Panc1 (cell line): ENCODE results near the gene DAPK1. TPM values are rescaled to one million over a fixed set of nuclear protein-coding genes. Genes with fewer than 3 reads are reported as not detected.
"Not testable (repeated sequence)": the region's sequence is repeated elsewhere in the genome, so short reads cannot be mapped to it uniquely, and the experiment has no call there.

Experiments
- ATAC-seq: fragments of 200-7000 bp; cut with Tn5 transposase; 2 replicates; pipeline ENCODE4 v1.9.1; 2020; ENCODE audit warnings: mild to moderate bottlenecking, moderate library complexity
- BruUV-seq: library from RNA; stranded (reverse); fragments of 400-500 nt; replicated peaks from 2 replicates; lab custom pipeline; 2021; lab: Mats Ljungman, UMichigan
- CTCF ChIA-PET: fragments of 300-600 bp; sonication (Branson Sonifier 250); formaldehyde crosslinking; loops from one replicate; lab custom pipeline; 2022; ENCODE audit warnings: antibody characterized with exemption; lab: Charles Lee
- POLR2A ChIA-PET: fragments of 300-600 bp; sonication (Branson Sonifier 250); formaldehyde crosslinking; loops from one replicate; lab custom pipeline; 2022; ENCODE audit warnings: antibody characterized with exemption; lab: Charles Lee
- DNase-seq: peaks from one replicate; pipeline ENCODE4 v3.0.0-alpha.2; 2010; ENCODE audit warnings: low read depth, low spot score
- H3K27ac ChIP-seq: 2 replicates; pipeline ENCODE4 v1.5.1; 2011; ENCODE audit warnings: mild to moderate bottlenecking, low read length, inconsistent platforms
- H3K27me3 ChIP-seq: fragments of 200-500 bp; sonication (Bioruptor generic); 2 replicates; pipeline ENCODE4 v1.6.0; 2014; ENCODE audit warnings: low read length, inconsistent platforms; ENCODE audit not compliant: control insufficient read depth, insufficient read depth
- H3K36me3 ChIP-seq: fragments of 200-500 bp; sonication (Bioruptor generic); 2 replicates; pipeline ENCODE4 v1.5.1; 2014; ENCODE audit warnings: inconsistent platforms, mild to moderate bottlenecking, low read length, moderate library complexity; ENCODE audit not compliant: control insufficient read depth, insufficient read depth
- H3K4me1 ChIP-seq: 2 replicates; pipeline ENCODE4 v1.5.1; 2011; ENCODE audit warnings: inconsistent platforms, mild to moderate bottlenecking, low read length, moderate library complexity; ENCODE audit not compliant: control insufficient read depth, insufficient read depth
- H3K4me3 ChIP-seq, 2 experiments: 2 replicates each; pipeline ENCODE4 v1.5.1; 2011 to 2012; ENCODE audit warnings: low read depth in 2 of 2, low read length in 2 of 2, mild to moderate bottlenecking in 2 of 2, inconsistent platforms in 1 of 2, moderate library complexity in 1 of 2
- H3K9me3 ChIP-seq: fragments of 200-500 bp; sonication (Bioruptor generic); 2 replicates; pipeline ENCODE4 v1.5.1; 2014; ENCODE audit warnings: low read depth, mild to moderate bottlenecking, inconsistent platforms, low read length, moderate library complexity; ENCODE audit not compliant: control insufficient read depth, insufficient read depth
- CTCF ChIP-seq: fragments of 450-650 bp; IDR thresholded peaks from 2 replicates; pipeline ENCODE4 v1.5.1; 2017; ENCODE audit warnings: mild to moderate bottlenecking
- POLR2AphosphoS5 ChIP-seq: IDR thresholded peaks from 2 replicates; pipeline ENCODE4 v1.6.1; 2012; ENCODE audit warnings: mild to moderate bottlenecking, low read depth, low read length, moderate library complexity
- REST ChIP-seq, 2 experiments: IDR thresholded peaks; 2 replicates each; pipeline ENCODE4 v1.6.1; 2011 to 2012; ENCODE audit warnings: low read depth in 2 of 2, control low read depth in 1 of 2, low read length in 1 of 2, mild to moderate bottlenecking in 1 of 2, moderate library complexity in 1 of 2; ENCODE audit not compliant: insufficient read depth in 1 of 2
- SIN3A ChIP-seq: IDR thresholded peaks from 2 replicates; pipeline ENCODE4 v1.6.1; 2012; ENCODE audit warnings: low read depth, mild to moderate bottlenecking, low read length, moderate library complexity, borderline replicate concordance; ENCODE audit not compliant: insufficient read depth
- TCF7L2 ChIP-seq: IDR thresholded peaks from 2 replicates; pipeline ENCODE4 v1.6.1; 2011; ENCODE audit warnings: mild to moderate bottlenecking, low read depth, low read length, inconsistent platforms
- in situ Hi-C: cut with HindIII; loops from 2 replicates; pipeline ENCODE4 v1.10.0; 2016; ENCODE audit warnings: low sequenced_read_pairs, low pct_unique_long_range_greater_than_20kb
- intact Hi-C: fragments of 100-400 bp; cut with micrococcal nuclease; formaldehyde crosslinking; loops from one replicate; pipeline ENCODE4 v1.10.0; 2022; ENCODE audit not compliant: unreplicated experiment
- total RNA-seq: library from RNA; stranded (reverse); gene quantifications from one replicate; pipeline ENCODE4 v1.2.1, GENCODE V29; 2021; ENCODE audit not compliant: unreplicated experiment

Gene DAPK1
- total RNA-seq, 1 experiment from 2014 or later: 0.87 TPM

GRCh38 chr9:87499424-87500017, 1.9 kb downstream of the DAPK1 start:
- POLR2A ChIA-PET: no interaction called here
- peaks cover 2% of the 10 kb centered on the region; the same call in 1 of the 2 replicates for H3K27me3 ChIP-seq
- DNase-seq: no peak
- H3K27ac ChIP-seq: no peak overlapping the region
- TF ChIP-seq SIN3A (no peak), POLR2AphosphoS5 (no peak), REST (IDR thresholded peaks at IDR 0.05; ENCODE audit: insufficient read depth in 1 of 2, low read depth in 2 of 2, low read length in 1 of 2) (no peak), TCF7L2 (no peak), CTCF (no peak)
- no peak for ATAC-seq
- BruUV-seq: no TSS peak
- no peaks in the 10 kb centered on the region for H3K4me1 ChIP-seq
- CTCF ChIA-PET: no interaction called here
- H3K36me3 ChIP-seq: no peaks in the 10 kb centered on the region; the same call in 1 of the 2 replicates
- H3K4me3 ChIP-seq: no peak overlapping the region
- intact Hi-C loops: no loop called here
- no peaks in the 10 kb centered on the region for H3K9me3 ChIP-seq
- in situ Hi-C loops: no loop called here

- ChIA-PET CTCF (interaction anchor here (0.6 kb wide), 1 partner anchor 517 kb away, joined by 3 read pairs; no protein-coding TSS in a partner anchor), POLR2A (no interaction called here)
- no peaks in the 10 kb centered on the region; the same call in 1 of the 2 replicates for H3K36me3 ChIP-seq
- H3K27ac ChIP-seq: no peak overlapping the region
- no peaks in the 10 kb centered on the region for H3K4me1 ChIP-seq
- in situ Hi-C loops: no loop called here
- DNase-seq: no peak
- TF ChIP-seq SIN3A (no peak), CTCF (no peak), REST (IDR thresholded peaks at IDR 0.05; ENCODE audit: insufficient read depth in 1 of 2, low read depth in 2 of 2, low read length in 1 of 2) (no peak), TCF7L2 (no peak), POLR2AphosphoS5 (no peak)
- intact Hi-C loops: no loop called here
- BruUV-seq: no TSS peak
- H3K4me3 ChIP-seq: no peak overlapping the region
- ATAC-seq: no peak
- peaks cover 2% of the 10 kb centered on the region; the same call in 1 of the 2 replicates for H3K27me3 ChIP-seq
- H3K9me3 ChIP-seq: no peaks in the 10 kb centered on the region
These were observed 3.0 kb downstream of the DAPK1 start for GRCh38 chr9:87500491-87501270.

- ATAC-seq: not testable (repeated sequence)
These were observed 3.6 kb downstream of the DAPK1 start for GRCh38 chr9:87501271-87501656.

More at GRCh38 chr9:87501271-87501656, 3.6 kb downstream of the DAPK1 start:
- H3K9me3 ChIP-seq, H3K27me3 ChIP-seq, H3K27ac ChIP-seq, in situ Hi-C loops, DNase-seq, H3K4me3 ChIP-seq, BruUV-seq, H3K4me1 ChIP-seq, CTCF ChIA-PET, intact Hi-C loops, POLR2A ChIA-PET, H3K36me3 ChIP-seq: not testable (repeated sequence)
